CD4-positive, CD25-positive, alpha-beta regulatory T cell (primary cell): ENCODE measurements around the gene KRT39. TPM values are rescaled to one million over a fixed set of nuclear protein-coding genes. Genes with fewer than 3 reads are reported as not detected.
A peak's percentile ranks its signal among the peaks of the same experiment; 100 is the strongest.

ENCODE experiments used
- ATAC-seq, 2 donors: fragments of 150-1000 bp; cut with Tn5 transposase; one replicate each; pipeline ENCODE4 v1.10.0; 2021; ENCODE audit warnings: low read depth in 2 of 2, moderate number of reproducible peaks in 2 of 2, moderate library complexity in 1 of 2
- DNase-seq, 3 donors: peaks; one replicate each; pipeline versions ENCODE4 v3.0.0 to v3.0.0-alpha.2; 2012 to 2022; ENCODE audit warnings: mixed read lengths in 1 of 3
- H3K27ac ChIP-seq: one replicate; pipeline ENCODE4 v1.7.0; 2013; ENCODE audit warnings: mild to moderate bottlenecking, low read length; ENCODE audit not compliant: insufficient read depth, poor library complexity, severe bottlenecking
- H3K27me3 ChIP-seq: one replicate; pipeline ENCODE4 v1.7.0; 2013; ENCODE audit warnings: low read length; ENCODE audit not compliant: control insufficient read depth, insufficient read depth
- H3K36me3 ChIP-seq: one replicate; pipeline ENCODE4 v1.7.0; 2013; ENCODE audit warnings: mild to moderate bottlenecking, low read length, moderate library complexity; ENCODE audit not compliant: control insufficient read depth, insufficient read depth
- H3K4me1 ChIP-seq: 2 replicates; pipeline ENCODE4 v1.7.0; 2013; ENCODE audit warnings: mild to moderate bottlenecking, low read length; ENCODE audit not compliant: insufficient read depth, control insufficient read depth, poor library complexity, severe bottlenecking
- H3K4me3 ChIP-seq: one replicate; pipeline ENCODE4 v1.7.0; 2013; ENCODE audit warnings: low read depth, mild to moderate bottlenecking, low read length, moderate library complexity
- H3K9me3 ChIP-seq, 2 experiments: 1 replicate in 1 of 2; 2 replicates in 1 of 2; pipeline ENCODE4 v1.7.0; 2013; ENCODE audit warnings: low read length in 2 of 2, mild to moderate bottlenecking in 1 of 2, moderate library complexity in 1 of 2; ENCODE audit not compliant: control insufficient read depth in 2 of 2
- H3K27ac Mint-ChIP-seq, 3 donors: one replicate each; pipeline ENCODE4 v1.8.0; 2020 to 2022; ENCODE audit warnings: mild to moderate bottlenecking in 3 of 3, mixed read lengths in 3 of 3, moderate library complexity in 2 of 3
- H3K27me3 Mint-ChIP-seq: one replicate; pipeline ENCODE4 v1.8.0; 2022; ENCODE audit warnings: mild to moderate bottlenecking, mixed read lengths
- H3K36me3 Mint-ChIP-seq: one replicate; pipeline ENCODE4 v1.8.0; 2020; ENCODE audit warnings: mixed read lengths
- H3K4me1 Mint-ChIP-seq, 4 donors: one replicate each; pipeline ENCODE4 v1.8.0; 2020 to 2022; ENCODE audit warnings: mixed read lengths in 4 of 4, mild to moderate bottlenecking in 1 of 4
- H3K4me3 Mint-ChIP-seq, 4 donors: one replicate each; pipeline ENCODE4 v1.8.0; 2020 to 2022; ENCODE audit warnings: mild to moderate bottlenecking in 4 of 4, mixed read lengths in 4 of 4, moderate library complexity in 3 of 4
- H3K9me3 Mint-ChIP-seq, 7 donors: one replicate each; pipeline ENCODE4 v1.8.0; 2020 to 2022; ENCODE audit warnings: mixed read lengths in 7 of 7, mild to moderate bottlenecking in 3 of 7, moderate library complexity in 2 of 7
- polyA plus RNA-seq, 4 donors: library from polyadenylated mRNA; unstranded; fragments of 300-500 nt; fragmentation: Illumina TruSeq; gene quantifications; one replicate each; pipeline ENCODE4 v1.2.3, GENCODE V29; 2021
- total RNA-seq: library from RNA; stranded (reverse); gene quantifications from one replicate; pipeline ENCODE4 v1.2.3, GENCODE V29; 2022

KRT39 gene
- total and polyA plus RNA-seq, 5 donors from 2014 or later = not detected

- H3K4me3 Mint-ChIP-seq = no peak overlapping the region
- H3K36me3 ChIP-seq = no peaks in the 10 kb centered on the region
- no peaks in the 10 kb centered on the region for H3K9me3 ChIP-seq
- H3K27ac ChIP-seq = no peak overlapping the region
- peaks cover 41% of the 10 kb centered on the region for H3K27me3 Mint-ChIP-seq
- no peaks in the 10 kb centered on the region for H3K4me1 ChIP-seq
- peak overlapping the region in 1 of 3 donors; percentile 58 for H3K27ac Mint-ChIP-seq
- H3K4me1 Mint-ChIP-seq = peaks cover 0 to 1% (median 0%) of the 10 kb centered on the region in 4 donors
- ATAC-seq (no peak), DNase-seq (no peak)
- no peaks in the 10 kb centered on the region for H3K36me3 Mint-ChIP-seq
- no peak overlapping the region for H3K4me3 ChIP-seq
- no peaks in the 10 kb centered on the region for H3K9me3 Mint-ChIP-seq
- peaks cover 40% of the 10 kb centered on the region for H3K27me3 ChIP-seq
Measured at GRCh38 chr17:40950176-40950575, 16.6 kb downstream of the KRT39 start.

- Mint-ChIP-seq H3K4me1 (peaks cover 0 to 1% (median 0%) of the 10 kb centered on the region in 4 donors), H3K27ac (no peak overlapping the region), H3K4me3 (no peak overlapping the region), H3K9me3 (no peaks in the 10 kb centered on the region), H3K27me3 (peaks cover 44% of the 10 kb centered on the region), H3K36me3 (no peaks in the 10 kb centered on the region)
- Histone ChIP-seq H3K9me3 (no peaks in the 10 kb centered on the region), H3K4me3 (no peak overlapping the region), H3K4me1 (no peaks in the 10 kb centered on the region), H3K27ac (no peak overlapping the region), H3K36me3 (no peaks in the 10 kb centered on the region), H3K27me3 (peaks cover 40% of the 10 kb centered on the region)
- no peak for DNase-seq
- ATAC-seq = no peak
Measured at GRCh38 chr17:40949418-40949817, 17.3 kb downstream of the KRT39 start.

- no peak for ATAC-seq
- Mint-ChIP-seq H3K4me3 (no peak overlapping the region), H3K9me3 (peaks cover 0 to 1% (median 0%) of the 10 kb centered on the region in 7 donors), H3K27me3 (peaks cover 55% of the 10 kb centered on the region), H3K27ac (no peak overlapping the region), H3K4me1 (peaks cover 0 to 1% (median 0%) of the 10 kb centered on the region in 4 donors), H3K36me3 (no peaks in the 10 kb centered on the region)
- H3K9me3 ChIP-seq = no peaks in the 10 kb centered on the region
- H3K4me3 ChIP-seq = no peak overlapping the region
- H3K36me3 ChIP-seq = no peaks in the 10 kb centered on the region
- H3K27me3 ChIP-seq = peaks cover 35% of the 10 kb centered on the region
- no peaks in the 10 kb centered on the region for H3K4me1 ChIP-seq
- DNase-seq = no peak
- no peak overlapping the region for H3K27ac ChIP-seq
Measured at GRCh38 chr17:40947929-40948328, 18.8 kb downstream of the KRT39 start.

- Histone ChIP-seq H3K27ac (no peak overlapping the region), H3K4me1 (no peaks in the 10 kb centered on the region), H3K4me3 (no peak overlapping the region), H3K27me3 (peaks cover 29% of the 10 kb centered on the region), H3K36me3 (no peaks in the 10 kb centered on the region), H3K9me3 (no peaks in the 10 kb centered on the region)
- no peak for ATAC-seq
- H3K9me3 Mint-ChIP-seq = peaks cover 0 to 1% (median 0%) of the 10 kb centered on the region in 7 donors
- no peaks in the 10 kb centered on the region for H3K36me3 Mint-ChIP-seq
- H3K27me3 Mint-ChIP-seq = peaks cover 48% of the 10 kb centered on the region
- no peak for DNase-seq
- H3K4me3 Mint-ChIP-seq = no peak overlapping the region
- peaks cover 0 to 1% (median 0%) of the 10 kb centered on the region in 4 donors for H3K4me1 Mint-ChIP-seq
- no peak overlapping the region for H3K27ac Mint-ChIP-seq
Measured at GRCh38 chr17:40945414-40945813, 21.3 kb downstream of the KRT39 start.

- H3K27ac Mint-ChIP-seq = no peak overlapping the region
- H3K27ac ChIP-seq = no peak overlapping the region
- no peak for ATAC-seq
- no peaks in the 10 kb centered on the region for H3K9me3 ChIP-seq
- H3K9me3 Mint-ChIP-seq = peaks cover 0 to 1% (median 0%) of the 10 kb centered on the region in 7 donors
- H3K27me3 Mint-ChIP-seq = peaks cover 44% of the 10 kb centered on the region
- peaks cover 25% of the 10 kb centered on the region for H3K27me3 ChIP-seq
- peaks cover 0 to 1% (median 0%) of the 10 kb centered on the region in 4 donors for H3K4me1 Mint-ChIP-seq
- H3K4me3 ChIP-seq = no peak overlapping the region
- H3K4me1 ChIP-seq = no peaks in the 10 kb centered on the region
- no peaks in the 10 kb centered on the region for H3K36me3 Mint-ChIP-seq
- no peak for DNase-seq
- H3K4me3 Mint-ChIP-seq = no peak overlapping the region
- H3K36me3 ChIP-seq = no peaks in the 10 kb centered on the region
Measured at GRCh38 chr17:40944531-40944930, 22.2 kb downstream of the KRT39 start.

- H3K9me3 Mint-ChIP-seq = peaks cover 0 to 2% (median 0%) of the 10 kb centered on the region in 7 donors
- DNase-seq (no peak), ATAC-seq (no peak)
- H3K9me3 ChIP-seq = no peaks in the 10 kb centered on the region
- H3K27me3 Mint-ChIP-seq = peaks cover 45% of the 10 kb centered on the region
- no peaks in the 10 kb centered on the region for H3K36me3 Mint-ChIP-seq
- no peak overlapping the region for H3K4me3 ChIP-seq
- H3K4me1 Mint-ChIP-seq = peaks cover 0 to under 1% (median 0%) of the 10 kb centered on the region in 4 donors
- H3K27ac Mint-ChIP-seq = no peak overlapping the region
- H3K4me3 Mint-ChIP-seq = peak overlapping the region in 1 of 4 donors; percentile 68
- no peak overlapping the region for H3K27ac ChIP-seq
- peaks cover 19% of the 10 kb centered on the region for H3K27me3 ChIP-seq
- H3K36me3 ChIP-seq = no peaks in the 10 kb centered on the region
- H3K4me1 ChIP-seq = no peaks in the 10 kb centered on the region
Measured at GRCh38 chr17:40942553-40942952, 24.2 kb downstream of the KRT39 start.

- Histone ChIP-seq H3K27me3 (peaks cover 9% of the 10 kb centered on the region), H3K27ac (no peak overlapping the region), H3K36me3 (no peaks in the 10 kb centered on the region), H3K4me1 (no peaks in the 10 kb centered on the region), H3K4me3 (no peak overlapping the region), H3K9me3 (no peaks in the 10 kb centered on the region)
- Mint-ChIP-seq H3K4me3 (no peak overlapping the region), H3K4me1 (peaks cover 0 to 4% (median 0%) of the 10 kb centered on the region in 4 donors), H3K27ac (no peak overlapping the region), H3K9me3 (peaks cover 0 to 2% (median 0%) of the 10 kb centered on the region in 7 donors), H3K36me3 (no peaks in the 10 kb centered on the region), H3K27me3 (peaks cover 30% of the 10 kb centered on the region)
- ATAC-seq (no peak), DNase-seq (no peak)
Measured at GRCh38 chr17:40940266-40940665, 26.5 kb downstream of the KRT39 start.

GRCh38 chr17:40938981-40939380 lies 27.8 kb downstream of the KRT39 start:
- no peak for DNase-seq
- Histone ChIP-seq H3K27ac (no peak overlapping the region), H3K27me3 (peaks cover 14% of the 10 kb centered on the region), H3K4me3 (no peak overlapping the region), H3K9me3 (no peaks in the 10 kb centered on the region), H3K4me1 (no peaks in the 10 kb centered on the region), H3K36me3 (no peaks in the 10 kb centered on the region)
- no peak for ATAC-seq
- Mint-ChIP-seq H3K36me3 (no peaks in the 10 kb centered on the region), H3K4me1 (peaks cover 0 to 4% (median 0%) of the 10 kb centered on the region in 4 donors), H3K9me3 (peaks cover 0 to 3% (median 0%) of the 10 kb centered on the region in 7 donors), H3K4me3 (no peak overlapping the region), H3K27ac (no peak overlapping the region), H3K27me3 (peaks cover 25% of the 10 kb centered on the region)
